NCI-H187 (cell line): ENCODE data around the gene KRTAP9-6.
"Not testable (repeated sequence)": the region's sequence is repeated elsewhere in the genome, so short reads cannot be mapped to it uniquely, and the experiment has no call there.

ENCODE experiments used
- DNase-seq, 2 experiments: peaks; one replicate each; lab custom pipeline; 2025; lab: John Stamatoyannopoulos, UW

Gene KRTAP9-6

GRCh38 chr17:41271323-41271722 is 6.1 kb downstream of the KRTAP9-6 start:
- DNase-seq = not testable (repeated sequence)

- DNase-seq = no peak
These were observed 6.7 kb downstream of the KRTAP9-6 start for GRCh38 chr17:41271858-41272257.

- DNase-seq = not testable (repeated sequence)
These were observed 10.5 kb downstream of the KRTAP9-6 start, which contains the start of gene KRTAP9-7 for GRCh38 chr17:41275648-41276190. Gene KRTAP9-7 (plus strand): TSS chr17:41275698. CDS start chr17:41275698, 0 bp downstream.

- DNase-seq = no peak
These were observed 13.2 kb downstream of the KRTAP9-6 start for GRCh38 chr17:41278176-41278955.

- DNase-seq = no peak
These were observed 18.9 kb downstream of the KRTAP9-6 start for GRCh38 chr17:41284043-41284442.

- DNase-seq = no peak
These were observed 19.4 kb downstream of the KRTAP9-6 start for GRCh38 chr17:41284546-41284945.

- no peak for DNase-seq
These were observed 21.9 kb downstream of the KRTAP9-6 start for GRCh38 chr17:41287050-41287449.

GRCh38 chr17:41294016-41294415 is 28.8 kb downstream of the KRTAP9-6 start:
- DNase-seq = no peak

GRCh38 chr17:41296846-41297245 is 31.7 kb downstream of the KRTAP9-6 start:
- DNase-seq = no peak

- DNase-seq = no peak
These were observed 33.4 kb downstream of the KRTAP9-6 start for GRCh38 chr17:41298458-41299135.

GRCh38 chr17:41301204-41301790 is 36.1 kb downstream of the KRTAP9-6 start:
- no peak for DNase-seq

GRCh38 chr17:41301916-41302901 is 37.0 kb downstream of the KRTAP9-6 start, which contains the start of gene KRTAP29-1:
Gene KRTAP29-1 (minus strand): TSS chr17:41302851. CDS start chr17:41302851, 0 bp downstream.
- DNase-seq = no peak

- no peak for DNase-seq
These were observed 37.8 kb downstream of the KRTAP9-6 start for GRCh38 chr17:41302981-41303380.

GRCh38 chr17:41304091-41304490 is 38.9 kb downstream of the KRTAP9-6 start:
- DNase-seq = no peak

- no peak for DNase-seq
These were observed 42.5 kb downstream of the KRTAP9-6 start for GRCh38 chr17:41307647-41308046.

GRCh38 chr17:41308251-41308917 is 43.2 kb downstream of the KRTAP9-6 start:
- DNase-seq = no peak

- DNase-seq = no peak
These were observed 43.8 kb downstream of the KRTAP9-6 start, which contains the start of gene KRTAP16-1 for GRCh38 chr17:41308918-41309359. Gene KRTAP16-1 (minus strand): TSS chr17:41309309. CDS start chr17:41309253, 56 bp downstream.

GRCh38 chr17:41311111-41311510 is 45.9 kb downstream of the KRTAP9-6 start:
- no peak for DNase-seq

- DNase-seq = no peak
These were observed 50.1 kb downstream of the KRTAP9-6 start, which contains the start of gene KRTAP17-1 for GRCh38 chr17:41315204-41315794. Gene KRTAP17-1 (minus strand): TSS chr17:41315710. CDS start chr17:41315650, 60 bp downstream.
